Hepatocyte (in vitro differentiated cells): ENCODE results near the gene HIP1.

ENCODE experiments used
- CTCF ChIP-seq: fragments of 200-600 bp; sonication (generic); IDR thresholded peaks from 2 replicates; pipeline ENCODE4 v1.5.1; 2016; ENCODE audit warnings: antibody characterized with exemption, mild to moderate bottlenecking; ENCODE audit not compliant: poor library complexity
- EZH2 ChIP-seq: fragments of 200-600 bp; sonication (generic); IDR thresholded peaks from 2 replicates; pipeline ENCODE4 v1.6.1; 2016; ENCODE audit warnings: antibody characterized with exemption, mild to moderate bottlenecking, borderline replicate concordance
- EZH2phosphoT487 ChIP-seq: fragments of 200-600 bp; sonication (generic); IDR thresholded peaks from one replicate; pipeline ENCODE4 v1.6.1; 2018; ENCODE audit warnings: antibody characterized with exemption, mild to moderate bottlenecking, low read depth, moderate library complexity; ENCODE audit not compliant: unreplicated experiment, severe bottlenecking

- TF ChIP-seq CTCF = no peak
- no peak for TF ChIP-seq EZH2
- TF ChIP-seq EZH2phosphoT487 = no peak
These were observed 15.3 kb downstream of the HIP1 start for GRCh38 chr7:75723444-75723843.
